GM12891 (cell line): ENCODE results near the gene SLC22A17.

ENCODE experiments used
- POLR2A ChIP-seq: IDR thresholded peaks from 2 replicates; pipeline ENCODE4 v1.6.1; 2011; ENCODE audit warnings: low read depth, low read length, control low read depth
- POLR2AphosphoS5 ChIP-seq: IDR thresholded peaks from 2 replicates; pipeline ENCODE4 v1.6.1; 2011; ENCODE audit warnings: low read depth, low read length, control low read depth

DNA sequence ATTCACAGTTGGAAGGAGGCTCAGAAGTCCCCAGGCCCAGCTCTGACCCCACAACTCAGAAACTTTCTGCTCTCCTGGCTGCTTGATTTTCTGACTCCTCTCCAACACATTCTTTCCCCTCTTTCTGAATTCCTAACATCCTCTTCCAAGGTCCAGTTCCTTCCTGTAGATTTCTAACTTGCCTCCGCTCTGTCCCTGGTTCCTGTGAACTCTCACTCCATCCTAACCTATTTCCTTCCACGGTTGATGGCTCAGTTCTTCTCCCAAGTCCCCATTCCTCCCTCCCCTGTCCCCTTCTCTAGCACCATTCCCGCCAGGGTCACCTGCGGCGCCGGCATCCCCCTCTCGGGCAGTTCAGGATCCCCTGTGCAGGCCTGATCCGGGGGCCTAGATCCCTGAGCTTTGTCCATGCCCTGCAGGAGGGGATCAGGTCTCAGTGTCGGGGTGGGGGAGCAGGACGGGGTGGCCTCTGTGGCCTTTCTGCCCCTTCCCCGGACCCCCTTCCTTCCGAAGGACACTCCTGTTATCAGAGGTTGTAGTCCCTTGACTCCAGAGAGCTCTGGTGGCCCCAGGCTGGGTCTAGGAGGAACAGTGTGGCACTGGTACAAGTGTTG is 6.0 kb upstream of the SLC22A17 start:
- TF ChIP-seq POLR2A (no peak), POLR2AphosphoS5 (no peak)
